Activated CD8-positive, alpha-beta T cell treated with anti-CD3 and anti-CD28 coated beads, Interleukin-2, amount 10 ng/mL, durations not matched to agents 7 days and 5 days (primary cell): ENCODE data around the gene PIEZO2. TPM values are rescaled to one million over a fixed set of nuclear protein-coding genes. Genes with fewer than 3 reads are reported as not detected.
A peak's percentile ranks its signal among the peaks of the same experiment; 100 is the strongest.

Source experiments
- ATAC-seq: fragments of 150-1000 bp; cut with Tn5 transposase; one replicate; pipeline ENCODE4 v1.10.0; 2021; ENCODE audit warnings: moderate library complexity
- CTCF ChIA-PET: fragments of 350-600 bp; sonication (Branson Sonifier 250); formaldehyde crosslinking; loops from one replicate; lab custom pipeline; 2021; ENCODE audit warnings: antibody characterized with exemption; lab: Charles Lee
- POLR2A ChIA-PET: fragments of 350-600 bp; sonication (Branson Sonifier 250); formaldehyde crosslinking; loops from one replicate; lab custom pipeline; 2021; ENCODE audit warnings: antibody characterized with exemption; lab: Charles Lee
- DNase-seq: peaks from one replicate; pipeline ENCODE4 v3.0.0-alpha.2; 2020
- H3K27ac Mint-ChIP-seq: one replicate; pipeline ENCODE4 v1.8.0; 2021; ENCODE audit warnings: mild to moderate bottlenecking, mixed read lengths
- H3K27me3 Mint-ChIP-seq: one replicate; pipeline ENCODE4 v1.8.0; 2021; ENCODE audit warnings: low read depth, mixed read lengths
- H3K36me3 Mint-ChIP-seq: one replicate; pipeline ENCODE4 v1.8.0; 2021; ENCODE audit warnings: low read depth, mixed read lengths
- H3K4me1 Mint-ChIP-seq: one replicate; pipeline ENCODE4 v1.8.0; 2021; ENCODE audit warnings: low read depth, mixed read lengths
- H3K4me3 Mint-ChIP-seq: one replicate; pipeline ENCODE4 v1.8.0; 2021; ENCODE audit warnings: mild to moderate bottlenecking, mixed read lengths
- H3K9me3 Mint-ChIP-seq: one replicate; pipeline ENCODE4 v1.8.0; 2022; ENCODE audit warnings: mixed read lengths; ENCODE audit not compliant: insufficient read depth
- total RNA-seq, 2 experiments: library from RNA; stranded (reverse); gene quantifications; one replicate each; pipeline ENCODE4 v1.2.3, GENCODE V29; 2021

Gene PIEZO2
- total RNA-seq, 2 experiments from 2014 or later, result not detected

GRCh38 chr18:11074889-11075288 is 74.5 kb downstream of the PIEZO2 start:
- Mint-ChIP-seq H3K27me3 (no peaks in the 10 kb centered on the region), H3K4me3 (no peak overlapping the region), H3K27ac (no peak overlapping the region), H3K36me3 (no peaks in the 10 kb centered on the region), H3K4me1 (no peaks in the 10 kb centered on the region), H3K9me3 (no peaks in the 10 kb centered on the region)
- no peak for ATAC-seq
- ChIA-PET CTCF (no interaction called here), POLR2A (no interaction called here)
- DNase-seq, result no peak

- Mint-ChIP-seq H3K4me3 (no peak overlapping the region), H3K27ac (no peak overlapping the region), H3K9me3 (no peaks in the 10 kb centered on the region), H3K36me3 (no peaks in the 10 kb centered on the region), H3K27me3 (no peaks in the 10 kb centered on the region), H3K4me1 (no peaks in the 10 kb centered on the region)
- ATAC-seq (no peak), DNase-seq (no peak)
- ChIA-PET CTCF (no interaction called here), POLR2A (no interaction called here)
Measured at GRCh38 chr18:11073971-11074370, 75.4 kb downstream of the PIEZO2 start.

- no peaks in the 10 kb centered on the region for H3K36me3 Mint-ChIP-seq
- DNase-seq (no peak), ATAC-seq (no peak)
- ChIA-PET POLR2A (no interaction called here), CTCF (no interaction called here)
- H3K9me3 Mint-ChIP-seq, result no peaks in the 10 kb centered on the region
- no peak overlapping the region for H3K27ac Mint-ChIP-seq
- H3K4me1 Mint-ChIP-seq, result no peaks in the 10 kb centered on the region
- H3K4me3 Mint-ChIP-seq, result no peak overlapping the region
- H3K27me3 Mint-ChIP-seq, result no peaks in the 10 kb centered on the region
Measured at GRCh38 chr18:11072632-11073031, 76.7 kb downstream of the PIEZO2 start.

GRCh38 chr18:11071300-11071699 is 78.1 kb downstream of the PIEZO2 start:
- Mint-ChIP-seq H3K27ac (no peak overlapping the region), H3K36me3 (no peaks in the 10 kb centered on the region), H3K27me3 (no peaks in the 10 kb centered on the region), H3K4me3 (no peak overlapping the region), H3K9me3 (no peaks in the 10 kb centered on the region), H3K4me1 (no peaks in the 10 kb centered on the region)
- CTCF ChIA-PET, result no interaction called here
- POLR2A ChIA-PET, result no interaction called here
- DNase-seq (no peak), ATAC-seq (no peak)

GRCh38 chr18:11070593-11070992 is 78.8 kb downstream of the PIEZO2 start:
- CTCF ChIA-PET, result no interaction called here
- DNase-seq (no peak), ATAC-seq (no peak)
- no peaks in the 10 kb centered on the region for H3K4me1 Mint-ChIP-seq
- no peak overlapping the region for H3K27ac Mint-ChIP-seq
- peaks cover 4% of the 10 kb centered on the region for H3K9me3 Mint-ChIP-seq
- no peaks in the 10 kb centered on the region for H3K27me3 Mint-ChIP-seq
- H3K4me3 Mint-ChIP-seq, result no peak overlapping the region
- no peaks in the 10 kb centered on the region for H3K36me3 Mint-ChIP-seq
- POLR2A ChIA-PET, result no interaction called here

GRCh38 chr18:11066038-11066437 is 83.3 kb downstream of the PIEZO2 start:
- DNase-seq (no peak), ATAC-seq (no peak)
- POLR2A ChIA-PET, result no interaction called here
- no peak overlapping the region for H3K27ac Mint-ChIP-seq
- H3K27me3 Mint-ChIP-seq, result no peaks in the 10 kb centered on the region
- no peak overlapping the region for H3K4me3 Mint-ChIP-seq
- no peaks in the 10 kb centered on the region for H3K4me1 Mint-ChIP-seq
- peaks cover 4% of the 10 kb centered on the region for H3K9me3 Mint-ChIP-seq
- H3K36me3 Mint-ChIP-seq, result no peaks in the 10 kb centered on the region
- CTCF ChIA-PET, result no interaction called here

- Mint-ChIP-seq H3K36me3 (no peaks in the 10 kb centered on the region), H3K9me3 (peaks cover 4% of the 10 kb centered on the region), H3K4me3 (no peak overlapping the region), H3K4me1 (no peaks in the 10 kb centered on the region), H3K27ac (no peak overlapping the region), H3K27me3 (no peaks in the 10 kb centered on the region)
- ChIA-PET CTCF (no interaction called here), POLR2A (no interaction called here)
- DNase-seq (no peak), ATAC-seq (no peak)
Measured at GRCh38 chr18:11064727-11065460, 84.5 kb downstream of the PIEZO2 start.

- no peak overlapping the region for H3K27ac Mint-ChIP-seq
- H3K4me1 Mint-ChIP-seq, result no peaks in the 10 kb centered on the region
- H3K9me3 Mint-ChIP-seq, result peaks cover 4% of the 10 kb centered on the region
- CTCF ChIA-PET, result no interaction called here
- no peaks in the 10 kb centered on the region for H3K27me3 Mint-ChIP-seq
- ATAC-seq (no peak), DNase-seq (no peak)
- POLR2A ChIA-PET, result no interaction called here
- no peak overlapping the region for H3K4me3 Mint-ChIP-seq
- no peaks in the 10 kb centered on the region for H3K36me3 Mint-ChIP-seq
Measured at GRCh38 chr18:11064106-11064505, 85.3 kb downstream of the PIEZO2 start.

- Mint-ChIP-seq H3K27me3 (no peaks in the 10 kb centered on the region), H3K4me3 (no peak overlapping the region), H3K9me3 (no peaks in the 10 kb centered on the region), H3K36me3 (no peaks in the 10 kb centered on the region), H3K4me1 (no peaks in the 10 kb centered on the region), H3K27ac (no peak overlapping the region)
- DNase-seq (no peak), ATAC-seq (no peak)
- CTCF ChIA-PET, result no interaction called here
- POLR2A ChIA-PET, result no interaction called here
Measured at GRCh38 chr18:11055721-11056120, 93.6 kb downstream of the PIEZO2 start.

GRCh38 chr18:11054497-11054896 is 94.9 kb downstream of the PIEZO2 start:
- Mint-ChIP-seq H3K27ac (no peak overlapping the region), H3K27me3 (no peaks in the 10 kb centered on the region), H3K4me1 (no peaks in the 10 kb centered on the region), H3K4me3 (no peak overlapping the region), H3K36me3 (no peaks in the 10 kb centered on the region), H3K9me3 (no peaks in the 10 kb centered on the region)
- ChIA-PET CTCF (no interaction called here), POLR2A (no interaction called here)
- ATAC-seq (no peak), DNase-seq (no peak)

GRCh38 chr18:11053293-11053692 is 96.1 kb downstream of the PIEZO2 start:
- CTCF ChIA-PET, result no interaction called here
- Mint-ChIP-seq H3K27me3 (no peaks in the 10 kb centered on the region), H3K4me3 (no peak overlapping the region)

GRCh38 chr18:11052800-11053199 is 96.6 kb downstream of the PIEZO2 start:
- Mint-ChIP-seq H3K36me3 (no peaks in the 10 kb centered on the region), H3K9me3 (no peaks in the 10 kb centered on the region), H3K4me3 (no peak overlapping the region), H3K27me3 (no peaks in the 10 kb centered on the region), H3K4me1 (no peaks in the 10 kb centered on the region), H3K27ac (no peak overlapping the region)
- ATAC-seq (no peak), DNase-seq (no peak)
- CTCF ChIA-PET, result interaction anchor here (1.8 kb wide), 1 partner anchor 12 kb away, joined by 8 read pairs; no protein-coding TSS in a partner anchor
- POLR2A ChIA-PET, result no interaction called here

More at GRCh38 chr18:11053293-11053692, 96.1 kb downstream of the PIEZO2 start:
- Mint-ChIP-seq H3K4me1 (no peaks in the 10 kb centered on the region), H3K9me3 (no peaks in the 10 kb centered on the region), H3K27ac (no peak overlapping the region), H3K36me3 (no peaks in the 10 kb centered on the region)
- no peak for ATAC-seq
- no peak for DNase-seq
- POLR2A ChIA-PET, result no interaction called here

GRCh38 chr18:11051462-11051861 is 97.9 kb downstream of the PIEZO2 start:
- CTCF ChIA-PET, result interaction anchor here (1.8 kb wide), 1 partner anchor 11 kb away, joined by 8 read pairs; no protein-coding TSS in a partner anchor

More at GRCh38 chr18:11051462-11051861, 97.9 kb downstream of the PIEZO2 start:
- Mint-ChIP-seq H3K4me1 (no peaks in the 10 kb centered on the region), H3K4me3 (no peak overlapping the region), H3K36me3 (no peaks in the 10 kb centered on the region), H3K27ac (peak overlapping the region; percentile 27), H3K27me3 (no peaks in the 10 kb centered on the region), H3K9me3 (no peaks in the 10 kb centered on the region)
- POLR2A ChIA-PET, result no interaction called here
- ATAC-seq, result no peak
- DNase-seq, result no peak
